Skeletal muscle tissue (tissue), 4 donors: ENCODE data around the gene MARK1. TPM values are rescaled to one million over a fixed set of nuclear protein-coding genes. Genes with fewer than 3 reads are reported as not detected.
A peak's percentile ranks its signal among the peaks of the same experiment; 100 is the strongest.
"Not testable (repeated sequence)": the region's sequence is repeated elsewhere in the genome, so short reads cannot be mapped to it uniquely, and the experiment has no call there.

Source experiments
- H3K27ac ChIP-seq: one replicate; pipeline ENCODE4 v1.7.0; 2013; ENCODE audit warnings: mild to moderate bottlenecking, low read depth, low read length, inconsistent platforms
- H3K27me3 ChIP-seq, 3 donors: one replicate each; pipeline ENCODE4 v1.7.0; 2013; ENCODE audit warnings: low read length in 3 of 3; ENCODE audit not compliant: control insufficient read depth in 3 of 3, insufficient read depth in 3 of 3
- H3K36me3 ChIP-seq, 3 donors: one replicate each; pipeline ENCODE4 v1.7.0; 2013; ENCODE audit warnings: low read length in 3 of 3; ENCODE audit not compliant: control insufficient read depth in 3 of 3, insufficient read depth in 3 of 3
- H3K4me1 ChIP-seq, 3 donors: one replicate each; pipeline ENCODE4 v1.7.0; 2013; ENCODE audit warnings: low read length in 3 of 3, mild to moderate bottlenecking in 3 of 3; ENCODE audit not compliant: control insufficient read depth in 3 of 3, insufficient read depth in 3 of 3
- H3K4me3 ChIP-seq, 3 donors: one replicate each; pipeline ENCODE4 v1.7.0; 2013; ENCODE audit warnings: low read length in 3 of 3
- H3K9ac ChIP-seq, 3 donors: one replicate each; pipeline ENCODE4 v1.7.0; 2013; ENCODE audit warnings: low read length in 3 of 3, mild to moderate bottlenecking in 3 of 3, moderate library complexity in 2 of 3, low read depth in 1 of 3
- H3K9me3 ChIP-seq, 3 donors: one replicate each; pipeline ENCODE4 v1.7.0; 2013; ENCODE audit warnings: low read length in 3 of 3; ENCODE audit not compliant: control insufficient read depth in 3 of 3
- total RNA-seq: library from RNA; depleted of rRNA; stranded (reverse); fragments of >200 nt; gene quantifications from one replicate; pipeline ENCODE4 v1.2.3, GENCODE V29; 2014
- donor health status: Osteomylitis.

The MARK1 gene
- total RNA-seq, 1 donor from 2014 or later = 9.9 TPM

DNA sequence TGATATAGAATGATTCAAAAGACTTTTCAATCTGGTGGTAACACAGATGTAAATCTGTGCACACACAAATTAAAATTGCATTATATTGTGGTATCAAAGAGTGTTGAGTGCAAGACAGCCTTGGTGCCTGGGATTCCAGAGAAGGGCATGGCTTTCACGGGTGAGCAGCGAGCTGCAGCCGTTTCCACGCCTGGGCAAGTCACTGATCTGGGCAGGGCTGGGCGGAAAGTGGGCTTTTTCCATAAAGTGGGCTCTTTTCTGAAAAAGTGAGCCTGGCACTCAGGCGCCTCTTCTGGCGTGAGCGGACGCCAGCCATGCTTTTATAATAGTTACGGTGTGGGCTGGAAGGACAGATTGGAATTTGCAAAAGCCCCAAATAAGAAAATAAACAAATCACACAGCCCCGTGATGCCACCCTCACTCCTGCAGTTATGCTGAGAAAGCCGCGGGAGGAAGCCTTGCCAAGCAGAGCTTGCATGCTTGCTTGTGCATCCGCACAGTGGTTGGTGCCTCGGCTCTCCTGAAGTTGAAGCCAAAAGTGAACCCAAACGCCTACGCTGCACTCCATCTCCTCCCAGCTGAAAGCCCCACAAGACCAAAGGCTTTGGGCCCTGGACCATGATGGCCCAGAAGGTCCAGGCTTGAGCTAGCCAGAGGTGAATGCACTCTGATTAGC lies 155.1 kb downstream of the MARK1 start:
- Histone ChIP-seq H3K27me3 (no peaks in the 10 kb centered on the region), H3K9me3 (no peaks in the 10 kb centered on the region), H3K36me3 (no peaks in the 10 kb centered on the region), H3K4me3 (no peak overlapping the region), H3K4me1 (peaks cover 0 to 2% (median 0%) of the 10 kb centered on the region in 3 donors), H3K27ac (no peak overlapping the region), H3K9ac (no peak overlapping the region)

DNA sequence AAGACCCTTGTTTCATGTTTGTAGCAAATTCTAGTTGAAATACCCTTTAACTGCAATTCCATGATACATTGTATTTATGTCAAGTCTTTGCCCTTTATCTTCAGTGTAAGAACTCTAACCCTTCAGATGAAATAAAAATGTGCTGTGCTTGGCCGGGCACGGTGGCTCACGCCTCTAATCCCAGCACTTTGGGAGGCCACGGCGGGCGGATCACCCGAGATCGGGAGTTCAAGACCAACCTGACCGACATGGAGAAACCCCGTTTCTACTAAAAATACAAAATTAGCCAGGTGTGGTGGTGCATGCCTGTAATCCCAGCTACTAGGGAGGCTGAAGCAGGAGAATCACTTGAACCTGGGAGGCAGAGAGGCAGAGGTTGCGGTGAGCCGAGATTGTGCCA lies 155.8 kb downstream of the MARK1 start:
- not testable (repeated sequence) for H3K9ac ChIP-seq

DNA sequence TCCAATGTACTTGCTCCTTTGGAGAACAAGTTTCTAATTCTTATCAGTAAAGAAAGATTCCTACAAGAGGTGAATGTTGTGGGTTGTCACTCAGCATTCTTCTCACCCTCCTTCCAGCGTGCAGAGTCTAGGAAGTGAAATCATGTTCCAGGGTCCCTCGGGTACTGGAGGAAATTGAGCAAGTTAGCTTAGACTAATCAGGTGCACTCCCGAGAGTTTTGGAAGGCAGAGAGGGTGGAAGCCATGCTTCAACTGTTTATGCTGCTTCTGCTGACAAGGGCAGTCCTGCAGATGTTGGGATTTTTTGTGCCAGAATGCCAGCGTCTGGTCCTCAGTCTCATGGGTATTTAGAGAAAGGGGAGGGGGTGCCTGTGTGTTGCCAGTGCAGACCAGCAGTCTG lies 157.0 kb downstream of the MARK1 start:
- peaks cover 4 to 6% (median 4%) of the 10 kb centered on the region in 3 donors for H3K4me1 ChIP-seq
- H3K9me3 ChIP-seq = no peaks in the 10 kb centered on the region
- H3K4me3 ChIP-seq = no peak overlapping the region
- H3K27ac ChIP-seq = no peak overlapping the region
- no peaks in the 10 kb centered on the region for H3K27me3 ChIP-seq
- no peaks in the 10 kb centered on the region for H3K36me3 ChIP-seq
- no peak overlapping the region for H3K9ac ChIP-seq

More for the DNA sequence above, 155.8 kb downstream of the MARK1 start:
- H3K4me1 ChIP-seq, H3K9me3 ChIP-seq, H3K27ac ChIP-seq, H3K27me3 ChIP-seq, H3K36me3 ChIP-seq, H3K4me3 ChIP-seq: not testable (repeated sequence)

DNA sequence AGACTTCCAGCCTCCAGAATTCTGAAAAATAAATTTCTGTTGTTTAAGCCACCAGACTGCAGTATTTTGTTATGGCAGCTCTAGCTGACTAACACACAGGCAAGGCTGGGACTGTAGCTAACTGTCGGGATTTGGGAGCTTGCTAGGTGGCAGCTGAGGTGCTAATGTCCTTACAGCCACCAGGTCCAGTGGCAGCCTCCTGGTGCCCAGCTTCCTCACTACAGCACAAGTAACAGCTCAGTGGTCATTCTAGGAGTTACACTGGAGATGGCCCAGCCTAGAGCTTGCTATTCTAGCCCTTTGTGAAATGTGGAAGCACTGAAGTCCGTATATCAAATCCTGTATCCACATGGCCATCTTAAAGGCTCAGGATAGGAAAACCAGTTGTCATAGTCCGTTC lies 157.9 kb downstream of the MARK1 start:
- no peaks in the 10 kb centered on the region for H3K9me3 ChIP-seq
- no peak overlapping the region for H3K9ac ChIP-seq
- H3K36me3 ChIP-seq = no peaks in the 10 kb centered on the region
- H3K4me3 ChIP-seq = no peak overlapping the region
- H3K4me1 ChIP-seq = peaks cover 6 to 9% (median 9%) of the 10 kb centered on the region in 3 donors
- no peaks in the 10 kb centered on the region for H3K27me3 ChIP-seq
- no peak overlapping the region for H3K27ac ChIP-seq

DNA sequence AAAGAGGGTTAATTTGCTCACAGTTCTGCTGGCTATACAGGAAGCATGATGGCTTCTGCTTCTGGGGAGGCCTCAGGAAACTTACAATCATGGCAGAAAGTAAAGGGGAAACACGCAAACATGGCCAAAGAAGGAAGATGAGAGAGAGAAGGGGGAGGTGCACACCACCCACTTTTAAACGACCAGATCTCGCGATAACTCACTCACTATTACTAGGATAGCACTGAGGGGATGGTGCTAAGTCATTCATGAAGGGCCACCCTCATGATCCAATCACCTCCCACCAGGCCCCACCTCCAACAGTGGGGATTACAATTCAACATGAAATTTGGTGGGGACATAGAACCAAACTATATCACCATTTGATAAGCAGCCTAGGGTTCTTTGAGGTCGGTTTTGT lies 159.9 kb downstream of the MARK1 start:
- Histone ChIP-seq H3K4me3 (no peak overlapping the region), H3K27me3 (no peaks in the 10 kb centered on the region), H3K36me3 (no peaks in the 10 kb centered on the region), H3K4me1 (peaks cover 6 to 9% (median 9%) of the 10 kb centered on the region in 3 donors), H3K27ac (no peak overlapping the region), H3K9me3 (no peaks in the 10 kb centered on the region), H3K9ac (no peak overlapping the region)

DNA sequence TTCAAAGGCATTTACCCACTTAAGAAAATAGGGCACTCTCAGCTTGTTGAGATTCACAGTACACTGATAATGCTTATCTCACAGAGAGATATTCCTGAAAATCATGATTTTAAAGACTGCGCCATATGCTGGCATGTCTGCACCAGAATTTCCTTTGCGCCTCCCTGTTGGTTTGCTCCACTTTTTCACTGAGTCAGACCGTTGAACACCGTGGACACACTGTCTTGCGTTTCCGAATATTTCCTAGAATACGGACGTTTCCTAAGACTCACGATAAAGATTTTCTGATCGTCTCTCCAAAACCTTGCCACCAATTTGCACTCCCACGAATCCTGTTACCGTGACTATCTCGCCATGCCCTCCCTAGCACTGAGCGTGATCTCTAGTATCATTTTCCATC lies 161.7 kb downstream of the MARK1 start:
- Histone ChIP-seq H3K27ac (no peak overlapping the region), H3K36me3 (no peaks in the 10 kb centered on the region), H3K9ac (peak overlapping the region in 2 of 3 donors; percentile 75 to 79)

DNA sequence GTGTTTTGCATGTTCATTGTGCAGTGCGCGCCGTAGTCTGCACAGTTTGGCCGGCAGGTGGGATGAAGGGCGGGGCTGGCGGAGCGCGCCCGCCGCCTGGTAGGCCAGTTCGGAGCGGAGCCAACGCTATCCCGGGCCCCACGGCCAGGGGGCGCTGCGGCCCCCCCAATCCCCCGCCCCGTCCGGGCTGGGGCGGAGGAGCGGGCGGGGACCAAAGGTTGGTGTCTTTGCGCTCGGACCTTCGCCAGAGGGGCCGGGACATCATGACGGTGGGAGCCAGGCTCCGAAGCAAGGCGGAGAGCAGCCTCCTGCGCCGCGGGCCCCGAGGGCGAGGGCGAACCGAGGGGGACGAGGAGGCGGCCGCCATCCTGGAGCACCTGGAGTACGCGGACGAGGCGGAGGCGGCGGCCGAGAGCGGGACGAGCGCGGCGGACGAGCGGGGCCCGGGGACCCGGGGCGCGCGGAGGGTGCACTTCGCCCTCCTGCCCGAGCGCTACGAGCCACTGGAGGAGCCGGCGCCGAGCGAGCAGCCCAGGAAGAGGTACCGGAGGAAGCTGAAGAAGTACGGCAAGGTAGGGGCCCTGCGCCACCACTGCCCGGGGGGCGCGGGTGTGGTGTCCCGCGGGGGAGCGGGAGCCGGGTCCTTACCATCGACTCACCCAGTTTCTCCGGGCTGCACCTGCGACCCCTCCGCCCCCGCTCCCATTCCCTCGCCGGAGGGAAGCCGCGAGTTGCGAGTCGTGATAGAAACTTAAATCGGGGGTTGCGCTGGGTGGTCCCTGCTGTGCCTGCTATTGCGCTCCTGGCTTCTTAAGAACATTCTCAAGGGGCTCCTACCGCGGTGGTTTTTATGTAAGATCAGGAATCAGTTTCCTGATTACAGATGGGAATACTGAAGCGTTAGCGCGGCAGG lies 162.5 kb downstream of the MARK1 start, which contains the start of gene C1orf115:
C1orf115 (plus strand) TSS at position 224 of the 913 bp plus-strand sequence; CDS start at position 264, 40 bp downstream.
- Histone ChIP-seq H3K9me3 (no peaks in the 10 kb centered on the region), H3K27me3 (no peaks in the 10 kb centered on the region), H3K4me1 (peaks cover 6 to 9% (median 9%) of the 10 kb centered on the region in 3 donors), H3K9ac (peak within 1 kb of the TSS; percentile 51 to 79 (median 75)), H3K36me3 (no peaks in the 10 kb centered on the region), H3K4me3 (peak within 1 kb of the TSS; percentile 67 to 82 (median 81)), H3K27ac (no peak within 1 kb of the TSS)

More for the DNA sequence above, 161.7 kb downstream of the MARK1 start:
- H3K4me1 ChIP-seq = peaks cover 6 to 9% (median 9%) of the 10 kb centered on the region in 3 donors
- no peaks in the 10 kb centered on the region for H3K9me3 ChIP-seq
- no peaks in the 10 kb centered on the region for H3K27me3 ChIP-seq
- H3K4me3 ChIP-seq = peak overlapping the region; percentile 67 to 82 (median 81)

DNA sequence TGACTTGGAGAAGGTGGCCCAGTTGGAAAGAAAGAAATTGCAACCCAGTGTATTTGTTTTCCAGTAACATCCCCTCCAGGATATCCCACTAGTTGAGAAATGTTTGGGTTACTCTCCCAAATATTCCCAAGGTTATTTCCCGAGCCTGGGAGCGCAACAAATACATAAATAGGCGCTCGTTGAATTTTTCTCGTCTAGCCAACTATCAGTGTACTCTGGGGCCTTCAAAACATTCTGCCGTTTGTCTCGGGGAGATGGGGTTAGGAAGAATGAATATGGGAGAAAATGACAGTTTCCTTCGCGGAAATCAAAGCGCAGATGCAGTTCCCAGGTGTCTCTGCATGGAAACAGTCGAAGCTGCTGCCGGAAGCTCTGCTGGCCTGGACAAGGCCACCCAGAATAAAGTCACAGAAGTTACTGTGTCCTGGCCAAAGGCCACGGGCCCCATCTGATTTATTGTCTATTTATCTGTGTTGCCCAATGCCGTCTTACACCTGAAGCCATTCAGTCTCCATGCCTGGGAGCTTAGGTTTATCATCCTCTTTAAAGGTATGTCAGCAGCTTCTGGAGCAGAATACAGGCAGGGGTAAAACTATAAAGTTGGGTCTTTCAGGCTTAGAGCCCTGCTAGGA lies 163.2 kb downstream of the MARK1 start:
- Histone ChIP-seq H3K27ac (no peak overlapping the region), H3K27me3 (no peaks in the 10 kb centered on the region), H3K36me3 (no peaks in the 10 kb centered on the region), H3K9me3 (no peaks in the 10 kb centered on the region), H3K9ac (peak overlapping the region in 2 of 3 donors; percentile 75 to 79), H3K4me1 (peaks cover 6 to 9% (median 9%) of the 10 kb centered on the region in 3 donors), H3K4me3 (peak overlapping the region; percentile 67 to 82 (median 81))

DNA sequence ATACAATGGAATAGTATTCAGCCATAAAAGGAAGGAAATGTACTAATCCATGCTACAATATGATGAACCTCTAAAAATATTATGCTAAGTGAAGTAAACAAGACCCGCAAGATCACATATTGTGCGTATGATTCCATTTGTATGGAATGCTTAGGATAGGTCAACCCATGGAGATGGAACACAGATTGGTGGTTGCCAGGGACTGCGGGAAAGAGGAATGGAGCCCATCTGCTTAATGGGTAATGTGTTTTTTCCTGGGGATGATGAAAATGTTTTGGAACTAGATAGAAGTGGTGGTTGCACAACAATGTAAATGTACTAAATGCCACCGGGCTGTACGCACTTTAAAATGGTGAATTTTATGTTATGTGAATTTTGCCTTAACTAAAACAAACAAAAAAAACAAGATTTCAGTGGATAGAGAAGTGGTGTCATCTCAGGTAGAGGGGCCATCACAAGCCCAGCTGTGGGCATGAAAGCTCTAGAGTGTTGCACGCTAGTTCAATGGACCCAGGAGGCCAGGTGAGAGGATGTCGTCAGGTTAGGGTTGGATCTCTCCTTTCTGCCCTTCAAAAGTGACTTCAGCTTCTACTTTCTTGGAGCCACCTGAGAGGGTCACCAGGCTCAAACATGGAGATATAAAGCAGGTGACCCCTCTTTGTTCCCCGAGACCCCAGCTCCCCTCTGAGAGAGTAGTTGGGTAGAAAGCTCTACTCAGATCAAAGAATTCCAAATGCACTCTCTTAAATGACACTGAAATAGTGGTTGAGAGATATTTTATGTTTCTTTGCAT lies 164.7 kb downstream of the MARK1 start:
- Histone ChIP-seq H3K4me1 (peaks cover 6 to 9% (median 9%) of the 10 kb centered on the region in 3 donors), H3K4me3 (no peak overlapping the region), H3K27ac (no peak overlapping the region), H3K36me3 (peaks cover 2 to 4% (median 3%) of the 10 kb centered on the region in 3 donors), H3K9me3 (no peaks in the 10 kb centered on the region), H3K9ac (no peak overlapping the region), H3K27me3 (no peaks in the 10 kb centered on the region)
